WERI-Rb-1 (cell line): Measurements from ENCODE around the gene FIZ1.

Experiments used
- DNase-seq: peaks from one replicate; pipeline ENCODE4 v3.0.0-alpha.2; 2020
- H3K27ac ChIP-seq: fragments of 250-450 bp; sonication (Bioruptor Pico); 2 replicates; pipeline ENCODE4 v1.5.1; 2020; ENCODE audit warnings: mild to moderate bottlenecking, moderate library complexity
- H3K27me3 ChIP-seq: fragments of 250-450 bp; sonication (Bioruptor Pico); 2 replicates; pipeline ENCODE4 v1.5.1; 2021; ENCODE audit warnings: mild to moderate bottlenecking, low read depth, moderate library complexity; ENCODE audit not compliant: insufficient read depth, severe bottlenecking
- H3K36me3 ChIP-seq: fragments of 250-450 bp; sonication (Bioruptor Pico); 2 replicates; pipeline ENCODE4 v1.5.1; 2020; ENCODE audit warnings: mild to moderate bottlenecking, moderate library complexity
- H3K4me3 ChIP-seq: 2 replicates; pipeline ENCODE4 v1.5.1; 2011; ENCODE audit warnings: low read depth, mild to moderate bottlenecking, control low read depth, low read length
- H3K9me3 ChIP-seq: fragments of 250-450 bp; sonication (Bioruptor Pico); 2 replicates; pipeline ENCODE4 v1.5.1; 2021; ENCODE audit warnings: mild to moderate bottlenecking, moderate library complexity; ENCODE audit not compliant: severe bottlenecking
- TF ChIP-seq, protein P1 (sequence below): IDR thresholded peaks from 2 replicates; pipeline ENCODE4 v1.5.1; 2011; ENCODE audit warnings: low read depth, mild to moderate bottlenecking, control low read depth, inconsistent platforms, low read length

Gene FIZ1

DNA sequence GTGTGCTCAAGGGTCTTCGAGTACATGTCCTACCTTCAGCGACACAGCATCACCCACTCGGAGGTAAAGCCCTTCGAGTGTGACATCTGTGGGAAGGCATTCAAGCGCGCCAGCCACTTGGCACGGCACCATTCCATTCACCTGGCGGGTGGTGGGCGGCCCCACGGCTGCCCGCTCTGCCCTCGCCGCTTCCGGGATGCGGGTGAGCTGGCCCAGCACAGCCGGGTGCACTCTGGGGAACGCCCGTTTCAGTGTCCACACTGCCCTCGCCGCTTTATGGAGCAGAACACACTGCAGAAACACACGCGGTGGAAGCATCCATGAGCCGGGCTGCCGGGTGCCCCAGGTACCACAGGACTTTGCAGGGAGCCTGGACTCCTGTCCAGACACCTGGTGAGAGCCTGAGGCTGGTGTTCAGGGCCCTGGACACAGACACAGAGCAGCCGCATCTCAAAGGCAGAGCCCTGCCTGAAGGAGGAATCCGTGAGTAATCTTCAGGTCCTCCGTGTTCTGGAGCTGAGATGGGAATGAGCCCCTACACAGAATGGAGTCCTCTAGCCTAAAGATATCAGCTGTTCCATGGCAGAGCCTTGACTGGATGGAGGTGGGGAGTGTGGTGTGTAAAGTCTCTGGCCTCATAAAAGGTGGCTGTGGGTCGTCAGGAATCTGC, 45.7 kb upstream of the FIZ1 start:
- H3K36me3 ChIP-seq = peaks cover 21% of the 10 kb centered on the region
- H3K27me3 ChIP-seq = no peaks in the 10 kb centered on the region
- H3K4me3 ChIP-seq = no peak overlapping the region
- DNase-seq = no peak
- H3K9me3 ChIP-seq = no peaks in the 10 kb centered on the region
- TF ChIP-seq, protein P1, sequence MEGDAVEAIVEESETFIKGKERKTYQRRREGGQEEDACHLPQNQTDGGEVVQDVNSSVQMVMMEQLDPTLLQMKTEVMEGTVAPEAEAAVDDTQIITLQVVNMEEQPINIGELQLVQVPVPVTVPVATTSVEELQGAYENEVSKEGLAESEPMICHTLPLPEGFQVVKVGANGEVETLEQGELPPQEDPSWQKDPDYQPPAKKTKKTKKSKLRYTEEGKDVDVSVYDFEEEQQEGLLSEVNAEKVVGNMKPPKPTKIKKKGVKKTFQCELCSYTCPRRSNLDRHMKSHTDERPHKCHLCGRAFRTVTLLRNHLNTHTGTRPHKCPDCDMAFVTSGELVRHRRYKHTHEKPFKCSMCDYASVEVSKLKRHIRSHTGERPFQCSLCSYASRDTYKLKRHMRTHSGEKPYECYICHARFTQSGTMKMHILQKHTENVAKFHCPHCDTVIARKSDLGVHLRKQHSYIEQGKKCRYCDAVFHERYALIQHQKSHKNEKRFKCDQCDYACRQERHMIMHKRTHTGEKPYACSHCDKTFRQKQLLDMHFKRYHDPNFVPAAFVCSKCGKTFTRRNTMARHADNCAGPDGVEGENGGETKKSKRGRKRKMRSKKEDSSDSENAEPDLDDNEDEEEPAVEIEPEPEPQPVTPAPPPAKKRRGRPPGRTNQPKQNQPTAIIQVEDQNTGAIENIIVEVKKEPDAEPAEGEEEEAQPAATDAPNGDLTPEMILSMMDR = no peak
- H3K27ac ChIP-seq = no peak overlapping the region

DNA sequence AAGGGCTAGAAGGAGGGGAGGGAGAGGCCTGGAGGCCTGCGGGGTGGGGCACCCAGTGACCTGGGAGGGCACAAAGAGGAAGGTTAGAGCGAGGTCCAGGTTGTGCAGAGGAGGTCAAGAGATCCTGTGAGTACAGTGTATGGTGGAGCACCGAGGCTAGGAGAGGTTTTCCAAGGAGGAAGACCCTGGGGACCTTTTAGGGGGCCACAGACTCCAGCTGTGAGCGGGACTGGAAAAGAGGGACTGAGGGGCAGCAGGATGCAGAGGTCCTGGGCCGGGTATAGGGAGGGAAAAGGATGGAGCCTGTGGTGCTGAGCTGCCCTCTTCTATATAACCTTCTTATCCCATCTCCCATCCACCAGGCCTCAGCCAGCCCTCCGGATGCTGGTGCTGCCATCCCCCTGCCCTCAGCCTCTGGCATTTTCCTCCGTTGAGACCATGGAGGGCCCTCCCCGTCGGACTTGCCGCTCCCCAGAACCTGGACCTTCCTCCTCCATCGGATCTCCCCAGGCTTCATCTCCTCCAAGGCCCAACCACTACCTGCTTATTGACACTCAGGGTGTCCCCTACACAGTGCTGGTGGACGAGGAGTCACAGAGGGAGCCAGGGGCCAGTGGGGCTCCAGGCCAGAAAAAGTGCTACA, 45.0 kb upstream of the FIZ1 start:
- no peak for DNase-seq
- H3K27ac ChIP-seq = peak overlapping the region; percentile 71
- H3K9me3 ChIP-seq = no peaks in the 10 kb centered on the region
- H3K27me3 ChIP-seq = no peaks in the 10 kb centered on the region
- H3K4me3 ChIP-seq = peak overlapping the region; percentile 86
- H3K36me3 ChIP-seq = peaks cover 18% of the 10 kb centered on the region
- TF ChIP-seq, protein P1 = no peak

DNA sequence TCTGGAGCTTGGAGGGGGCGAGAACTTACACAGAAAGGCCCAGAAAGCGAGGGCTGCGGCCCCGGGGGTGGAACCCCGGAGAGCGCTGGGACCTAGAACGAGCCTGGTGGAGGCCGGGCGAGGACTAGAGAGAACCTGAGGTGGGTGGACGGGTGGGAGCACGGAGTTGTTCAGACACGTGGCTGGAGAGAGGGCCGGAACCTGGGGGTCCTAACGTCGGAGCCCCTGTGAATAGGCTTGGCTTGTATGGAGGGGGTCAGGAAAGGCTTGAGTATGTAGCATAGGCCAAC, 44.5 kb upstream of the FIZ1 start:
- Histone ChIP-seq H3K4me3 (peak overlapping the region; percentile 86), H3K36me3 (peaks cover 17% of the 10 kb centered on the region), H3K27ac (peak overlapping the region; percentile 71), H3K9me3 (no peaks in the 10 kb centered on the region), H3K27me3 (no peaks in the 10 kb centered on the region)
- TF ChIP-seq, protein P1 = no peak
- DNase-seq = no peak

DNA sequence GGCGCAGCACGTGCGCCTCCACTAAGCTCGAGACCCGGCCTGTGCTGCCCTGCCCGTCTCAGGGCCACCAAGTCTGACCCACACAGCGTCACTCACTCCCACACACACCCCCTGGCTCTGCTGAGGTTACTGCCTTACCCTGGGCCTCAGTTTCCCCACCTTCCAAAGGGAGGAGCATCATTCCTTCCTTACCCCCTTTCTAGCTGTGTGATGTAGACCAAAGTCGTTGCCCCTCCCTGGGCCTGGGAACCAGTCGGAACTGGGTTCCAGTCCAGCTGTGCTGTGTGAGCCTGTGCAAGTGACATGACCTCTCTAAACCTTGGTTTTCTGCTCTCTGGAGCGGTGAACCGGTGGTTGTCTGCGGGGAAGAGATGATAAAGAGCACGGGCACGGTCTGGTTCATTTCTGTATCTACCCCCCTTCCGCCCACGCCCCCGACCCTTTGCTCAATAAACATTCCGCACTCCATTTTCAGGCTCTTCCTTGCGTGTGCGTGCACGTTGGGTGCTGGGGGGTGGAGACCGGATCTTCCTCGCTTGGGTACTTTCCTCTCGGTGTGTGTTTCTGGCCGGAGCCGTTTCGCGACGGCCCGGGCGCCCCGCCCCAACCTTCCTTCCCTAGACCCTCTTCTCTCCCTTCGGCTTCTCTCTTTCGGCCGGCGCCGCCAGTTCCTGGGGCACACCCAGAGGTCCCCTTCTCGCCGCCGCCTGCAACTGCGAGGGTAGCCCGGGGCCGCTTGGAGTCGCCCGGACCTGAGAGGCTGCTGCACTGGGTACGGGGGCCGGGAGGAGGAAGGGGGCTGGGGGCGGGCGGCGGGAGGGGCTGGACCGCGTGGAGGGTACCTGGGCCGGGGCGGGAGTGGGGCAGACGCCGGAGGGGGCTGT, 43.9 kb upstream of the FIZ1 start, which contains the start of gene ZNF581:
Gene ZNF581, plus strand, starts transcription at position 647 of the 884 bp plus-strand sequence. CDS start 923 bp downstream, outside the sequence.
- TF ChIP-seq, protein P1 = no peak
- H3K27ac ChIP-seq = peak within 1 kb of the TSS; percentile 71
- H3K27me3 ChIP-seq = no peaks in the 10 kb centered on the region
- H3K9me3 ChIP-seq = no peaks in the 10 kb centered on the region
- peak; percentile 69 for DNase-seq
- H3K4me3 ChIP-seq = peak within 1 kb of the TSS; percentile 86
- H3K36me3 ChIP-seq = peaks cover 21% of the 10 kb centered on the region

DNA sequence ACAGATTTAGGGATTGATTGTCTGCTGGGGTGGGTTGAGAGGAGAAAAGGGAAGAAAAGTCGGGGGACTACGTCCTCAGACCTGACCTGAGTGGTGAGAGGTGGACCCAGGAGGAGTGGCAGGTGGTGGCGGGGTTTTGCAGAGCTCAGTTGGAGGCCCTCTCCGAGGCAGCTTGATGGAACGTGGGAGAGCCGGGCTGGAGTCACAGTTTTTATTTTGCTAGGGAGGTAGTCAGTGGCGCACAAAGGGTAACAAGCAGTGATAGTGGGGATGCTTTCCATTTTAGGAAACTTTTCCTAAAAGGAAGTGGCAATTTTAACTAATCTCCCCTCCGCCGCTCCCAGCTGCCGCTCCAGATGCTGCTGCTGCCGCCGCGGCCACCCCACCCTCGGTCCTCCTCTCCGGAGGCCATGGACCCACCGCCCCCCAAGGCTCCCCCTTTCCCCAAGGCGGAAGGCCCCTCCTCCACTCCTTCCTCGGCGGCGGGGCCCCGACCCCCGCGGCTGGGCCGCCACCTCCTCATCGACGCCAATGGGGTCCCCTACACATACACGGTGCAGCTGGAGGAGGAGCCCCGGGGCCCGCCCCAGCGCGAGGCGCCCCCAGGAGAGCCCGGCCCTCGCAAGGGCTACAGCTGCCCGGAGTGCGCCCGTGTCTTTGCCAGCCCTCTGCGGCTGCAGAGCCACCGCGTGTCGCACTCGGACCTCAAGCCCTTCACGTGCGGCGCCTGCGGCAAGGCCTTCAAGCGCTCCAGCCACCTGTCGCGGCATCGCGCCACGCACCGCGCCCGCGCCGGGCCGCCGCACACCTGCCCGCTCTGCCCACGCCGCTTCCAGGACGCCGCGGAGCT, 43.1 kb upstream of the FIZ1 start:
- TF ChIP-seq, protein P1 = no peak

More for the DNA sequence above, 43.1 kb upstream of the FIZ1 start:
- no peak for DNase-seq
- no peaks in the 10 kb centered on the region for H3K27me3 ChIP-seq
- H3K9me3 ChIP-seq = no peaks in the 10 kb centered on the region
- peaks cover 21% of the 10 kb centered on the region for H3K36me3 ChIP-seq
- H3K4me3 ChIP-seq = peak overlapping the region; percentile 87
- no peak overlapping the region for H3K27ac ChIP-seq
